Pons (tissue), 1 donor: ENCODE data around the gene BOLL.
A peak's percentile ranks its signal among the peaks of the same experiment; 100 is the strongest.
"Not testable (repeated sequence)": the region's sequence is repeated elsewhere in the genome, so short reads cannot be mapped to it uniquely, and the experiment has no call there.

Source experiments
- DNase-seq: peaks from one replicate; pipeline ENCODE4 v3.0.0-alpha.2; 2016; ENCODE audit warnings: low spot score

The BOLL gene

DNA sequence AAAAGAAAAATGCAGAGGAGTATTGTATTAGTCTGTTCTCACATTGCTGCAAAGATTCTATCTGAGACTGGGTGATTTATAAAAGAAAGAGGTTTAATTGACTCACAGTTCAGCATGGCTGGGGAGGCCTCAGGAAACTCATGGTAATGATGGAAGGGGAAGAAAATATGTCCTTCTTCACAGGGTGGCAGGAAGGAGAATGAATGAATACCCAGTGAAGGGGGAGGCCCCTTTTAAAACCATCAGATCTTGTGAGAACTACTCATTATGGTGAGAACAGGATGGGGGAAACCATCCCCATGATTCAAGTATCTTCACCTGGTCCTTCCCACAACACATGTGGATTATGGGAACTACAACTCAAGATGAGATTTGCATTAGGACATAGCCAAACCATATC lies 10.2 kb upstream of the BOLL start:
- DNase-seq = no peak

GRCh38 chr2:197793456-197793855 lies 8.3 kb upstream of the BOLL start:
- DNase-seq = no peak

- DNase-seq = no peak
These were observed 1.1 kb upstream of the BOLL start for GRCh38 chr2:197786010-197786877.

GRCh38 chr2:197782126-197782525 lies 3.0 kb downstream of the BOLL start:
- no peak for DNase-seq

DNA sequence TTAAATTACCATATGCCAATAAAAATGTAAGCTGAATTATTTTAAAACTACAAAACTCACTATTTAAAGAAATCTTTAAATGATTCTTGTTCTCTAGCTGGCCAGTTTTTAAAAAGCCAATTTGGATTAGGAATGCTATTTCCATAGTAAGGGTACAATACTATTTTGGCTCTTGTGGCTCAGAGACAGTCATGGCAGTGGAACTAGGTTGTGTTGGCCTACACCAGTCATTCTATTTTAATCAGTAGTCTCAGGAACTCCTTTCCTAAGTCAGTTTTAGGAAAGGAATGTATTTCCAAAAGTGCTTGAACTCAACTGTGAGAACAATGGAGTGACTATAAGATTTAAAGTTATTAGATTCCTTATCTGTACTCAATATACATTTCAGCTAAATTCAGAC lies 5.9 kb downstream of the BOLL start:
- no peak for DNase-seq

GRCh38 chr2:197777823-197778407 lies 7.2 kb downstream of the BOLL start:
- peak; percentile 73 for DNase-seq

DNA sequence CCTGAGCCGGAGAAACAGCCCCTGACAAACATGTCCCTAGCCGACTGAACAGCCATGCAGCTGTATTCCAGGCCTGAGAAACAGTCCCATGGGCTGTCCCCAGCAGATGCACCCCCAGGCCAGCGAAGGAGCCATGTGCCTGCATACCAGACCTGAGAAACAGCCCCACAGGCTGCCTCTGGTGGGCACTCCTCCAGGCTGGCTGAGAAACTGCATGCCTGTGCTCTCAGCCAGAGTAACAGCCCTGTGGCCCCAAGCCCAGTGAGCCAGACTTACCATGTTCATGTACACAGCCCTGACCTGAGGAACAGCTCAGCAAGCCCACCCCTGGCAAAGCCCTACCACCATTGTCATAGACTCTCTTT lies 24.8 kb downstream of the BOLL start:
- no peak for DNase-seq

DNA sequence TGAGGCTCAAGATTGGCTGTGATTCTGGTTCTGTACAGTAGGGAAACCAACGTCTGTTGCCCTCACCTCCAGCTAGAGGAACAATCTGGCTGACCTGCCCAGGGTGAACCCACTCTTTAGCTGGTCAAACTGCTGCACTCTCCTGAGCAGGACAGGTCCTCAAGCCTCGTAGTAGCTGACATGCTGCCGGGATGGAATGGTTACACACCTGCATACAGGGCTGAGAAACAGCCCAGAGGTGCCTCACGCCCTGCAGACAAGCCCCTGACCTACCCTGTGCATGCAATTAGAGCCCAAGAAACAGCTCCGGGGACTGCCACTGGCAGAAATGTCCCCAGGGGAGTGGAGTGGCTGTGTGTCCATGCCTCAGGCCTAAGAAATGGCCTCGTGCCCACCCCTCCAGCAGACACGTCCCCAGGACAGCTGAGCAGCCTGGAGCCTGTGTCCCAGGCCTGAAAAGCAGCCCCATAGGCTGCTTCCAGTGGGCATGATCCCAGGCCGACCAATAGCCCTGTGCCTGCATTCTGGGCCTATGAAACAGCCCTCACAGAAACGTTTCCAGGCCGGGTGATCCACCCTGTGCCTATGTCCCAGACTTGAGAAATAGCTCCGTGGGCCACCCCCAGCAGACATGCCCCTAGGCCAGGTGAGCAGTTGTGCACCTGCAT lies 25.4 kb downstream of the BOLL start:
- DNase-seq = no peak

- no peak for DNase-seq
These were observed 26.1 kb downstream of the BOLL start for GRCh38 chr2:197759013-197759412.

DNA sequence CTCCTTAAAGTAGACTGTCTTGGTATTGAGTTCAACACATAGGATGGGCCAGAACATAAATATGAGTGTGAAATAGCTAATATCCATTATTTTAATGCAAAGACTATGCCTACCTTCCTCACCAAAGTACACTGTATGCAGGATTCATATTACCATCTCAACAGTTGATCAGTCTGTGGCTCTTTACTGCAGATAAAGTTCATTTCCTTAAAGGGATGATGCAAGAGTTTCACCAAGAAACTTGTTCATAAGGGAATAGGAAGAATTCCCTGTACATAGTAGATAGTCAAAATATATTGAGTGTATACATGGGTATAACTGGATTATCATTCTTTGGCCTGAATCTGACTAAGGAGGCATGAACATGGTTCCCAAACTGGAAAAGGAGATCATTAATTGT lies 44.9 kb downstream of the BOLL start:
- no peak for DNase-seq

GRCh38 chr2:197728555-197729544 lies 56.3 kb downstream of the BOLL start:
- not testable (repeated sequence) for DNase-seq

DNA sequence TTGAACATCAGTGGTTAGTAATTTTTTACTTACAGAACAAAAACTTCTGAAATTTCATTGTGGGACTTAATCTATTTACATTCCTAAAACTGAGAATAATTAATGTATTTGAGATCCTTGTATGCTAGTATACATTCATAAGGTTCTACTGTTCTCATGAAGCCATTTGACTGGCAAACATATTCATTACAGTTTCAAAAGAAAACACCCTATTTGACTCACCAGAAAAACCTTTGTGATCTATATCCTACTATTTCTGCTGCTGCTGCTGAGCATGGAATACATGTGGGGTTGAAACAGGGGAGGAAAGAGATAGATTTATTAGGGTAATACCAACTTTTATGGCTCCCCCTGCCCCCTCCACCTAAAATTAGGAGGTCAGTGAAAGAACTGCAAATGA lies 58.1 kb downstream of the BOLL start:
- no peak for DNase-seq

DNA sequence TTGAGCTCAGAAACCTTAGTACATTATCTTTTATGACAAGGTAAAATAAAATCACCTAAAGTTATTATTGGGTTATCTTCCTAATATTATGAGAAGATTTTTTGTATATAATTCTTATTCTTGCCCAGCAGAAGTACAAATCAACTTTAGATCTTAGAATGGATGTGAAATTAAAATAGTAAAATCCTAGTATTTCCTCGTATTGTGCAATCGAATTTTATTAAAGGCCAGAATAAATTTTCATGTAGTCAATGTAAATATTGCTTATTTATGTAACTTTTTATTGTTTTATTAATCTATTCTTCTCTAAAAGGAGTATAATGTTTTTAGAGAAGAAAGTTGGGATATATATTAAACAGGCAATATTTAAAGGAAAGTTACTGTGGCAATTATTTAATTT lies 67.3 kb downstream of the BOLL start:
- no peak for DNase-seq

DNA sequence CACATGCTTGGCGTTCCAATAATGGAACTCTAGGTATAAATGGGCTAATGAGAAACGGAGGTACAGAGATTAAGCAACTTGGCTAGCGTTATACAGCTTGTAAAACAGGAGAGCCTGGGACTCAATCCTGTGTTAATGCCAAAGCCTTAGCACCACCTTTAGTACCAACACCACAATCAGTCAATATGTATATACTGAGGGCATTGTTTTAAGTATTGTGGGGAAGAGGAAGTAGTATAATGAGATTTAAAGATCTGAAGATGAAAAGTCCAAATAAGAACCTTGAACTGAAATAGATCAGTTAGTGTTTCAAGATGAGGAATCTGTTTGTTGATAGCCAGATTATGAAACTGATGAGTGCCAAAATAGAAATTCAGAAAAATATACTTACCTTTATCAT lies 71.8 kb downstream of the BOLL start:
- DNase-seq = no peak

GRCh38 chr2:197711578-197711977 lies 73.5 kb downstream of the BOLL start:
- no peak for DNase-seq

DNA sequence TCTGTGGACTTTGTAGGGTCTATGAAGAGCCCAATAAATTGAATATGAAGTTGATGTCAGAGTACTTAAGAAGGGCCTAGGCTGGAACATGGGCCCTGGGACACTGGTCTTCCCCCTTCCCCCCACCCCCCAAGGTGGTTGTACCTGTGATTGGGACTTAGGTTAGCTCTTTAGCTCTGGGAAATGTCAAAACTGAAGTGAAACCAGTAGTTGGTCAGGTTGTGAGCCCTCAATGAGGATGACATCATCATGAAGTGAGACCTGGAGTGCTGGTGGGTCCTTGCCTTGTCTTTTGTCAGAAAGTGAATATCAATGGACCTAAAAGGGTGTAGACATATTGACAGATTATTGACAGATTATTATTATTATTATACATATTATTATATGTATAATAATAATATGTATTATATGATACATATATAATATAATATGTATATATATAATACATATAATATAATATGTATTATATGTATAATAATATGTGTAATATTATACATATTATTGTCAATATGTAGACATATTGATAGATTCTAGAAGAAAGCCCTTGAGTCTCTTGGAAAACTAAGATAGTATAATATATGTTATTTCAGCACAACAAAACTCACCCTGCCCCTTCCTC lies 74.6 kb downstream of the BOLL start:
- DNase-seq = no peak

DNA sequence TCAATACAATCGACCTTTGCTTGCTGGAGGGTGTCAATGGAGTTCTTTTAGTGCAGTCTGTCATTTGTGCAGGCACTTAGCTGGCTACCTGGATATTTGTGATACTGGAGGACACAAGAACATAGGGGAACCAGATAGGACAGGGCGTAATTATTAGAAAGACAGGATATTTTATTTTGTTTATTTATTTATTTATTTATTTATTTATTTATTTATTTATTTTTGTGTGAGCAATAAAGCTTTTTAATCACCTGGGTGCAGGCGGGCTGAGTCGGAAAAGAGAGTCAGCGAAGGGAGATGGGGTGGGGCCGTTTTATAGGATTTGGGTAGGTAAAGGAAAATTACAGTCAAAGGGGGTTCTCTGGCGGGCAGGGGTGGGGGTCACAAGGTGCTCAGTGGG lies 76.0 kb downstream of the BOLL start:
- DNase-seq = not testable (repeated sequence)

DNA sequence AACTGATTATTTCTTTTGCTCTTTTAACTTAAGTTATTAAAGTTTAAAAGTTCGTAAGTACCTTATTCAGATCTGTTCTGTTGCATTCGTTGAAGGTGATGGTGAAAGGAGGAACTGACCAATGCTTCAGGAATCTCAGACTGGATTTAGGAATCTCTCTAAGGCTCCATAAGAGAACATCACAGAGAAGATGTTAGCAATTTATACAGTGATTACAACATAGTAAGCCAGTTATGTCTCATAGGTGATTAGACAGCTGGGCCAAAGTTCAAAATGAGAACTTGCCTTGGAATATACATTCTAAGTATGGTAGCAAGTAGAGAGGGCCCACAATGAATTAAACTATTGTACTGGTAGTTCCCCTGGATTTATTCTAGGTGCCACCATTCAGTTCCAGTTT lies 76.8 kb downstream of the BOLL start:
- no peak for DNase-seq

- peak; percentile 80 for DNase-seq
These were observed 77.6 kb downstream of the BOLL start for GRCh38 chr2:197707316-197708213.

- DNase-seq = no peak
These were observed 78.3 kb downstream of the BOLL start for GRCh38 chr2:197706839-197707207.
